ENCODE data around the gene LRRC28. TPM values are rescaled to one million over a fixed set of nuclear protein-coding genes. Genes with fewer than 3 reads are reported as not detected.

Gene LRRC28
- total and polyA plus RNA-seq, 10 of the 15 experiments (the other 5 are each of a cell fraction or from before 2014, with no cell fraction given), result 21.3 to 54.9 (median 27.7) TPM

DNA sequence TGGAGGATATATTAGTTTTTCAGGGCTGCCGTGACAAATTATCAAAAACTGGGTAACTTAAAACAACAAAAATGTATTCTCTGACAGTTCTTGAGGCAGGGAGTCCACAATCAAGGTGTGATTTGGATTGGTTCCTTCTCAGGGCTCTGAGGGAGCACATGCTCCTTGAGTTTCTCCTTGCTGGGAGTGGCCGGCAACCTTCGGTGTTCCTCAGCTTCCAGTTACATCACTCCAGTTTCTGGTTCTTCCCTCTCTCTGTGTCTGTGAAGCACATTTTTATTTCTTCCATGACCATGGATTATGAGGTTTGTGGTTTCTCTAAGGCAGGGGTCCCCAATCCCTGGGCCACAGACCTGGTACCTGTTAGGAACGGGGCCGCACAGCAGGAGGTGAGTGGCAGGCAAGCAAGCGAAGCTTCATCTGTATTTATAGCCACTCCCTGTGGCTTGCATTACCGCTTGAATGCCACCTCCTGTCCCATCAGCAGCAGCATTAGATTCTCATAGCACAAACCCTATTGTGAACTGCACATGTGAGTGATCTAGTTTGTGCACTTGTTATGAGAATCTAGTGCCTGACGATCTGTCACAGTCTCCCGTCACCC lies 24.3 kb downstream of the LRRC28 start:
- no peaks in the 10 kb centered on the region; a peak in 1 of 4 replicates for H3K36me3 ChIP-seq (ENCODE audit: control insufficient read depth in 2 of 2, insufficient read depth in 2 of 2, low read length in 1 of 2)
- DNase-seq (ENCODE audit: low read depth, low spot score), result no peak
- no peak for FAIRE-seq
- H3K79me2 ChIP-seq (ENCODE audit: control insufficient read depth, insufficient read depth, low read length), result no peaks in the 10 kb centered on the region
- ChIA-PET SMC1A (ENCODE audit: uncharacterized antibody, unreplicated experiment) (interaction anchor here (0.5 to 12.9 kb wide), 8 partner anchors 10 to 481 kb away, joined by 3 to 163 read pairs (median 6); partner anchors contain the start of gene LRRC28), CTCF (interaction anchor here (1.1 to 11.6 kb wide), 9 partner anchors 8 to 480 kb away, joined by 3 to 184 read pairs (median 42); partner anchors contain the start of gene LRRC28), POLR2A (no interaction called here), RAD21 (ENCODE audit: unreplicated experiment) (interaction anchor here (0.8 to 9.4 kb wide), 4 partner anchors 8 to 479 kb away, joined by 3 to 137 read pairs (median 41); no protein-coding TSS in a partner anchor)
- no peak overlapping the region for H3K27ac ChIP-seq (ENCODE audit: control insufficient read depth, insufficient read depth)
- peak; percentile 38 for ATAC-seq
- no peaks in the 10 kb centered on the region for H3K27me3 ChIP-seq (replicated peaks in 1 of 2; ENCODE audit: control insufficient read depth in 2 of 2, insufficient read depth in 2 of 2, low read length in 1 of 2)
- H2AFZ ChIP-seq (ENCODE audit: control insufficient read depth, low read depth, low read length), result no peak overlapping the region
- intact Hi-C loops (cut with micrococcal nuclease; ENCODE audit: unreplicated experiment), result no loop called here
- H3K9me3 ChIP-seq (replicated peaks; ENCODE audit: control insufficient read depth, insufficient read depth, low read length), result no peaks in the 10 kb centered on the region; the same call in 2 of the 3 replicates
- WGBS (ENCODE audit: insufficient coverage, insufficient replicate concordance, low lambda C conversion rate, missing lambda C conversion rate), result 94% methylated on average over 9 of the region's 9 CpGs
- H3K4me1 ChIP-seq (ENCODE audit: control insufficient read depth, insufficient read depth, low read length), result no peaks in the 10 kb centered on the region
- in situ Hi-C loops (cut with MboI), result no loop called here
- H3K4me2 ChIP-seq (ENCODE audit: control insufficient read depth, insufficient read depth), result no peak overlapping the region
- no TSS peak for BruUV-seq (replicated peaks)
- H3K4me3 ChIP-seq, result no peak overlapping the region
- H3K9ac ChIP-seq (ENCODE audit: control insufficient read depth, insufficient read depth, low read length), result no peak overlapping the region
- H4K20me1 ChIP-seq (ENCODE audit: control insufficient read depth, insufficient read depth), result no peaks in the 10 kb centered on the region
- TF ChIP-seq RUNX3 (IDR thresholded peaks at IDR 0.05; ENCODE audit: low read length), result peak; percentile 35; the same call in 1 of the 2 replicates
- peak; percentile 12; the same call in 1 of the 2 replicates for TF ChIP-seq EED (IDR thresholded peaks at IDR 0.05; ENCODE audit: low read depth)
- TF ChIP-seq, protein P1, sequence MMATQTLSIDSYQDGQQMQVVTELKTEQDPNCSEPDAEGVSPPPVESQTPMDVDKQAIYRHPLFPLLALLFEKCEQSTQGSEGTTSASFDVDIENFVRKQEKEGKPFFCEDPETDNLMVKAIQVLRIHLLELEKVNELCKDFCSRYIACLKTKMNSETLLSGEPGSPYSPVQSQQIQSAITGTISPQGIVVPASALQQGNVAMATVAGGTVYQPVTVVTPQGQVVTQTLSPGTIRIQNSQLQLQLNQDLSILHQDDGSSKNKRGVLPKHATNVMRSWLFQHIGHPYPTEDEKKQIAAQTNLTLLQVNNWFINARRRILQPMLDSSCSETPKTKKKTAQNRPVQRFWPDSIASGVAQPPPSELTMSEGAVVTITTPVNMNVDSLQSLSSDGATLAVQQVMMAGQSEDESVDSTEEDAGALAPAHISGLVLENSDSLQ (IDR thresholded peaks at IDR 0.05), result peak; percentile 56; the same call in 1 of the 2 replicates
- TF ChIP-seq POLR2A (IDR thresholded peaks at IDR 0.05; ENCODE audit: low read depth, low read length), result no peak

DNA sequence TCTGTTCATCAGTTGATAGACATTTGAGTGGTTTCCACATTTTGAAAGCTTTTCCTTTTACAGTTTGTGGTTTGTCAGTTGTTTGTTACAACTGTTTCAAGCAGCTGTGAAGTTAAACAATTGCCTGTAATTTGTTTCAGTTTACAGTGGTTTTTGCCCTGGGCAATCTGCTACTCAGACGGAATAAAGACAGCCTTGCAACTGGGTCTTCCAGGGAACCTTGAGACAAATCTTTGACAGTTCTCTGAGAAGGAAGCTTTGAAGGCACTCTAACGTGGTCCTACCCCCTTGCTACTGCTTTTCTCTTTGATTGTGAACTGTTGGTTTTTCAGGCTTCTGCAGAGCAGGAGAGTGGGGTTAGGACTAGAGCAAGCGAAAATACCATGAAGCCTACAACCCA lies 28.0 kb downstream of the LRRC28 start:
- ChIA-PET POLR2A (no interaction called here), CTCF (interaction anchor here (1.4 to 3.9 kb wide), 3 partner anchors 92 to 477 kb away, joined by 4 to 34 read pairs (median 6); no protein-coding TSS in a partner anchor), SMC1A (ENCODE audit: uncharacterized antibody, unreplicated experiment) (interaction anchor here (1.5 to 12.9 kb wide), 3 partner anchors 423 to 476 kb away, joined by 4 to 163 read pairs (median 6); no protein-coding TSS in a partner anchor), RAD21 (ENCODE audit: unreplicated experiment) (interaction anchor here (2.1 kb wide), 1 partner anchor 425 kb away, joined by 6 read pairs; no protein-coding TSS in a partner anchor)
- no peaks in the 10 kb centered on the region for H3K27me3 ChIP-seq (replicated peaks in 1 of 2; ENCODE audit: control insufficient read depth in 2 of 2, insufficient read depth in 2 of 2, low read length in 1 of 2)
- H3K36me3 ChIP-seq (ENCODE audit: control insufficient read depth in 2 of 2, insufficient read depth in 2 of 2, low read length in 1 of 2), result no peaks in the 10 kb centered on the region; a peak in 1 of 4 replicates
- no peak overlapping the region for H3K9ac ChIP-seq (ENCODE audit: control insufficient read depth, insufficient read depth, low read length)
- H4K20me1 ChIP-seq (ENCODE audit: control insufficient read depth, insufficient read depth), result no peaks in the 10 kb centered on the region
- no peak for FAIRE-seq
- no peak overlapping the region for H3K27ac ChIP-seq (ENCODE audit: control insufficient read depth, insufficient read depth)
- BruUV-seq (replicated peaks), result no TSS peak
- intact Hi-C loops (cut with micrococcal nuclease; ENCODE audit: unreplicated experiment) (no loop called here), in situ Hi-C loops (cut with MboI) (no loop called here)
- DNase-seq (ENCODE audit: low read depth, low spot score), result no peak
- no peaks in the 10 kb centered on the region; the same call in 2 of the 3 replicates for H3K9me3 ChIP-seq (replicated peaks; ENCODE audit: control insufficient read depth, insufficient read depth, low read length)
- TF ChIP-seq MXI1 (IDR thresholded peaks at IDR 0.05; ENCODE audit: low read depth, low read length) (no peak), POLR2AphosphoS5 (IDR thresholded peaks at IDR 0.05; ENCODE audit: low read length) (no peak), NR2F1 (conservative IDR thresholded peaks at IDR 0.05) (no peak), MEF2A (IDR thresholded peaks at IDR 0.05; ENCODE audit: insufficient read depth, low read depth, low read length) (no peak), BHLHE40 (IDR thresholded peaks at IDR 0.05; ENCODE audit: borderline replicate concordance in 1 of 2, low read depth in 2 of 2, low read length in 1 of 2) (no peak), HDAC2 (IDR thresholded peaks at IDR 0.05) (no peak), BRCA1 (IDR thresholded peaks at IDR 0.05; ENCODE audit: low read depth, low read length) (no peak), NFIC (IDR thresholded peaks at IDR 0.05; ENCODE audit: low read depth, low read length) (no peak), NFYB (IDR thresholded peaks at IDR 0.05; ENCODE audit: insufficient read depth, low read depth, low read length) (no peak), MYB (IDR thresholded peaks at IDR 0.05; ENCODE audit: borderline replicate concordance, low read depth, low read length) (no peak)
- H3K79me2 ChIP-seq (ENCODE audit: control insufficient read depth, insufficient read depth, low read length), result no peaks in the 10 kb centered on the region
- no peak overlapping the region for H3K4me3 ChIP-seq
- no peak for ATAC-seq
- no peaks in the 10 kb centered on the region for H3K4me1 ChIP-seq (ENCODE audit: control insufficient read depth, insufficient read depth, low read length)
- 93% methylated on average over 3 of the region's 3 CpGs for WGBS (ENCODE audit: insufficient coverage, insufficient replicate concordance, low lambda C conversion rate, missing lambda C conversion rate)
- H3K4me2 ChIP-seq (ENCODE audit: control insufficient read depth, insufficient read depth), result no peak overlapping the region
- no peak overlapping the region for H2AFZ ChIP-seq (ENCODE audit: control insufficient read depth, low read depth, low read length)
